Naive thymus-derived CD4-positive, alpha-beta T cell (primary cell): ENCODE measurements around the gene MAT2B. TPM values are rescaled to one million over a fixed set of nuclear protein-coding genes. Genes with fewer than 3 reads are reported as not detected.

Source experiments
- ATAC-seq: fragments of 150-1000 bp; cut with Tn5 transposase; 2 replicates; pipeline ENCODE4 v1.10.0; 2021; ENCODE audit warnings: mild to moderate bottlenecking, moderate library complexity
- CTCF ChIA-PET: fragments of 350-600 bp; sonication (Branson Sonifier 250); formaldehyde crosslinking; loops from one replicate; lab custom pipeline; 2021; ENCODE audit warnings: antibody characterized with exemption; lab: Charles Lee
- POLR2A ChIA-PET: fragments of 350-600 bp; sonication (Branson Sonifier 250); formaldehyde crosslinking; loops from one replicate; lab custom pipeline; 2021; ENCODE audit warnings: antibody characterized with exemption, inconsistent platforms; lab: Charles Lee
- DNase-seq, 9 donors: peaks; one replicate each; pipeline versions ENCODE4 v3.0.0 to v3.0.0-alpha.2; 2020 to 2022; ENCODE audit warnings: mixed read lengths in 1 of 9
- H3K27ac ChIP-seq: one replicate; pipeline ENCODE4 v1.7.0; 2013; ENCODE audit warnings: mild to moderate bottlenecking, low read depth, low read length, moderate library complexity
- H3K27me3 ChIP-seq, 2 donors: one replicate each; pipeline ENCODE4 v1.7.0; 2013; ENCODE audit warnings: low read length in 2 of 2, mild to moderate bottlenecking in 2 of 2, moderate library complexity in 2 of 2; ENCODE audit not compliant: control insufficient read depth in 2 of 2, insufficient read depth in 2 of 2
- H3K36me3 ChIP-seq, 3 experiments: 1 replicate in 2 of 3; 2 replicates in 1 of 3; pipeline ENCODE4 v1.7.0; 2013; ENCODE audit warnings: low read length in 3 of 3, mild to moderate bottlenecking in 3 of 3, moderate library complexity in 1 of 3; ENCODE audit not compliant: insufficient read depth in 3 of 3, control insufficient read depth in 2 of 3
- H3K4me1 ChIP-seq, 2 donors: one replicate each; pipeline ENCODE4 v1.7.0; 2013; ENCODE audit warnings: low read length in 2 of 2, mild to moderate bottlenecking in 2 of 2, moderate library complexity in 1 of 2; ENCODE audit not compliant: control insufficient read depth in 2 of 2, insufficient read depth in 2 of 2
- H3K4me3 ChIP-seq: 2 replicates; pipeline ENCODE4 v1.7.0; 2013; ENCODE audit warnings: mild to moderate bottlenecking, low read length
- H3K9me3 ChIP-seq, 3 experiments: 1 replicate in 2 of 3; 2 replicates in 1 of 3; pipeline ENCODE4 v1.7.0; 2013; ENCODE audit warnings: low read length in 3 of 3; ENCODE audit not compliant: control insufficient read depth in 2 of 3
- H3K27ac Mint-ChIP-seq, 9 donors: one replicate each; pipeline ENCODE4 v1.8.0; 2020 to 2022; ENCODE audit warnings: mixed read lengths in 9 of 9, mild to moderate bottlenecking in 8 of 9, moderate library complexity in 5 of 9, inconsistent platforms in 2 of 9
- H3K27me3 Mint-ChIP-seq, 5 donors: one replicate each; pipeline ENCODE4 v1.8.0; 2021 to 2022; ENCODE audit warnings: mixed read lengths in 5 of 5, mild to moderate bottlenecking in 1 of 5
- H3K36me3 Mint-ChIP-seq, 5 donors: one replicate each; pipeline ENCODE4 v1.8.0; 2020 to 2022; ENCODE audit warnings: mixed read lengths in 5 of 5, mild to moderate bottlenecking in 3 of 5, inconsistent platforms in 1 of 5
- H3K4me1 Mint-ChIP-seq, 7 donors: one replicate each; pipeline ENCODE4 v1.8.0; 2020 to 2022; ENCODE audit warnings: mixed read lengths in 7 of 7, mild to moderate bottlenecking in 3 of 7, inconsistent platforms in 1 of 7
- H3K4me3 Mint-ChIP-seq, 10 donors: one replicate each; pipeline ENCODE4 v1.8.0; 2020 to 2022; ENCODE audit warnings: mild to moderate bottlenecking in 10 of 10, mixed read lengths in 10 of 10, moderate library complexity in 6 of 10, inconsistent platforms in 2 of 10
- H3K9me3 Mint-ChIP-seq, 11 donors: one replicate each; pipeline ENCODE4 v1.8.0; 2020 to 2022; ENCODE audit warnings: mixed read lengths in 11 of 11, mild to moderate bottlenecking in 4 of 11, inconsistent platforms in 1 of 11, moderate library complexity in 1 of 11
- intact Hi-C, 2 donors: fragments of 100-400 bp; cut with micrococcal nuclease; formaldehyde crosslinking; loops; one replicate each; pipeline ENCODE4 v1.15.1; 2023
- polyA plus RNA-seq, 2 donors: library from polyadenylated mRNA; unstranded; fragments of 300-500 nt; fragmentation: Illumina TruSeq; gene quantifications; one replicate each; pipeline ENCODE4 v1.2.3, GENCODE V29; 2021
- total RNA-seq, 6 experiments: library from RNA in 5 of 6; stranded (reverse) in 5 of 6; gene quantifications; 1 replicate in 5 of 6; 2 replicates in 1 of 6; pipeline ENCODE4 v1.2.3 and lab custom pipeline; 2021 to 2026

The MAT2B gene
- total RNA-seq (100 to 1,000 TPM in 3 of 5 experiments, 10 to 100 TPM in 2; 47.7 to 127 (median 112) TPM), polyA plus RNA-seq (100 to 1,000 TPM; 231 to 322 TPM), total RNA-seq (lab: John Stamatoyannopoulos, UW) (61.6 reads per million, percentile 75 among the genes with 10 or more reads in this experiment)

GRCh38 chr5:163505368-163506094, at the start of gene MAT2B:
Gene MAT2B, plus strand, starts transcription at chr5:163505619. Its CDS starts 68 bp downstream, at chr5:163505687.
- Histone ChIP-seq H3K36me3 (no peaks in the 10 kb centered on the region), H3K27me3 (no peaks in the 10 kb centered on the region), H3K9me3 (no peaks in the 10 kb centered on the region), H3K27ac (peak within 1 kb of the TSS; percentile 93), H3K4me3 (peak within 1 kb of the TSS; percentile 85), H3K4me1 (peaks cover 31 to 37% of the 10 kb centered on the region in 2 donors)
- Mint-ChIP-seq H3K36me3 (peaks cover 0 to 6% (median 4%) of the 10 kb centered on the region in 5 donors), H3K4me1 (peaks cover 29 to 57% (median 48%) of the 10 kb centered on the region in 7 donors), H3K27me3 (peaks cover 0 to 6% (median 0%) of the 10 kb centered on the region in 5 donors), H3K27ac (peak within 1 kb of the TSS; percentile 97 to 100 (median 99)), H3K4me3 (peak within 1 kb of the TSS; percentile 84 to 99 (median 98)), H3K9me3 (no peaks in the 10 kb centered on the region)
- ATAC-seq (peak; percentile 95), DNase-seq (peak; percentile 93 to 97 (median 95))
- ChIA-PET POLR2A (interaction anchor here (0.8 to 9.6 kb wide), 16 partner anchors 8 to 70 kb away, joined by 3 to 238 read pairs (median 4); partner anchors contain the start of genes CCNG1, HMMR and NUDCD2), CTCF (interaction anchor here (0.7 to 2.1 kb wide), 4 partner anchors 31 to 45 kb away, joined by 4 to 6 read pairs (median 4); partner anchors contain the start of genes HMMR and NUDCD2)
- intact Hi-C loops, result loop anchor here (1.0 kb wide), 5 partner anchors 13 to 68 kb away; partner anchors contain the start of genes CCNG1 (in 2 of the 2), HMMR (in 2 of the 2) and NUDCD2 (in 2 of the 2)

DNA sequence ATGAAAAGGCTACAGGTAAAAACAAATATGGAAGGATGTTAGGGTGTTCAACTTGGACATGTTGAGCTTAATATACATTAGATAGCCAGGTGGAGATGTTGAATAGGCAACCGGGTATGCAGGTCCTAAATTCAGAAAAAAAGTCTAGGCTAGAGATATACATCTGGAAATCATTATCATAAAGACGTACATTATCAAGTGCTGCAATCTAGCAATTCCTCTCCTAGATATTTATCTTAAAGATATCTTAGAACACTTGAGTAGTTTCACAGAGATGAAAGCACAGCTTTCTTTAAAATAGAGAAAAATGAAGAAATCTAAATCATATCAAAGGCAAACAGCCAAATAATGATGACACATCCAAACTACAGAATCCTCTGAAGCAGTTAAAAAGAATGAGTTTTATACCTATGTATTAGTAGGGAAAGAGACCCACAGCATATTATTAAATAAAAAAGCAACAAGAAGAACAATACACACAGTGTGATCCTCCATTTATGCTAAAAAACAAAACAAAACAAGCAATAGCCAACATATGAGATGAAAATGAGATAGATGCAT, 49.3 kb upstream of the MAT2B start:
- no peaks in the 10 kb centered on the region for H3K27me3 ChIP-seq
- CTCF ChIA-PET, result no interaction called here
- no peaks in the 10 kb centered on the region for H3K9me3 ChIP-seq
- peaks cover 5 to 12% of the 10 kb centered on the region in 2 donors for H3K4me1 ChIP-seq
- H3K27me3 Mint-ChIP-seq, result no peaks in the 10 kb centered on the region
- no peak overlapping the region for H3K27ac ChIP-seq
- ATAC-seq (no peak), DNase-seq (no peak)
- no peak overlapping the region for H3K4me3 ChIP-seq
- H3K4me3 Mint-ChIP-seq, result peak overlapping the region in 2 of 10 donors; percentile 5 to 47
- intact Hi-C loops, result loop anchor here in 1 of 2 donors (1.0 kb wide), 1 partner anchor 9 kb away; no protein-coding TSS in a partner anchor
- peaks cover 9 to 30% (median 23%) of the 10 kb centered on the region in 5 donors for H3K36me3 Mint-ChIP-seq
- H3K9me3 Mint-ChIP-seq, result peaks cover 0 to 6% (median 0%) of the 10 kb centered on the region in 11 donors
- H3K27ac Mint-ChIP-seq, result peak overlapping the region in 5 of 9 donors; percentile 21 to 53 (median 41)
- H3K4me1 Mint-ChIP-seq, result peaks cover 19 to 56% (median 47%) of the 10 kb centered on the region in 7 donors
- POLR2A ChIA-PET, result interaction anchor here (1.5 to 9.7 kb wide), 2 partner anchors 19 to 50 kb away, joined by 6 to 238 read pairs; partner anchors contain the start of genes CCNG1 and MAT2B
- H3K36me3 ChIP-seq, result peaks cover 0 to 20% (median 11%) of the 10 kb centered on the region in 3 experiments

DNA sequence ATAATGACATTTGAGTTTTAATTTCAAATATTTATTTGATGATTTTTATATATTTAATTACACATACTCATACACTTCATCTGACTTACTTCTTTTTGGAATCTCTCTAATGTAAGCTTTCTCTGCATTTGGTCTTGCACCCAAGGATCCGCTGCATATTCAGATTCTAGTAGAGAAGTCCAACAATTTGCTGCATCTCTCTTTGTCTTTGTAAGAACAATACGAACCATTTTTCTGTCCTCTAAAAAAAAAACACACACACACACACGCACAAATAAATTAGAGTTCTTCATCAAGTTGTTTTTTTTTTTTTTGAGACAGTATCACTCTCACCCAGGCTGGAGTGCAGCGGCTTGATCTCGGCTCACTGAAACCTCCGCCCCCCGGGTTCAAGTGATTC, 48.6 kb upstream of the MAT2B start:
- Mint-ChIP-seq H3K36me3 (peaks cover 9 to 26% (median 23%) of the 10 kb centered on the region in 5 donors), H3K9me3 (peaks cover 0 to 6% (median 0%) of the 10 kb centered on the region in 11 donors), H3K4me3 (peak overlapping the region in 3 of 10 donors; percentile 21 to 47 (median 38)), H3K4me1 (peaks cover 19 to 63% (median 51%) of the 10 kb centered on the region in 7 donors), H3K27ac (peak overlapping the region in 1 of 9 donors; percentile 31), H3K27me3 (no peaks in the 10 kb centered on the region)
- H3K27ac ChIP-seq, result no peak overlapping the region
- ChIA-PET CTCF (interaction anchor here (1.9 kb wide), 1 partner anchor 19 kb away, joined by 7 read pairs; the partner anchor contains the start of gene CCNG1), POLR2A (interaction anchor here (0.6 to 9.7 kb wide), 3 partner anchors 19 to 66 kb away, joined by 3 to 238 read pairs (median 6); partner anchors contain the start of genes CCNG1 and MAT2B)
- no peak overlapping the region for H3K4me3 ChIP-seq
- no peaks in the 10 kb centered on the region for H3K27me3 ChIP-seq
- peaks cover 8 to 12% of the 10 kb centered on the region in 2 donors for H3K4me1 ChIP-seq
- intact Hi-C loops, result loop anchor here in 1 of 2 donors (1.0 kb wide), 1 partner anchor 10 kb away; no protein-coding TSS in a partner anchor
- peaks cover 0 to 18% (median 11%) of the 10 kb centered on the region in 3 experiments for H3K36me3 ChIP-seq
- DNase-seq (no peak), ATAC-seq (no peak)
- H3K9me3 ChIP-seq, result no peaks in the 10 kb centered on the region

GRCh38 chr5:163458778-163459385, 46.5 kb upstream of the MAT2B start:
- peak overlapping the region; percentile 99 to 100 (median 99) for H3K27ac Mint-ChIP-seq
- no peaks in the 10 kb centered on the region for H3K27me3 Mint-ChIP-seq
- peaks cover 21 to 66% (median 58%) of the 10 kb centered on the region in 7 donors for H3K4me1 Mint-ChIP-seq
- POLR2A ChIA-PET, result interaction anchor here (0.8 to 9.7 kb wide), 11 partner anchors 8 to 58 kb away, joined by 3 to 238 read pairs (median 6); partner anchors contain the start of genes CCNG1 and MAT2B
- no peak for DNase-seq
- H3K9me3 Mint-ChIP-seq, result peaks cover 0 to 6% (median 0%) of the 10 kb centered on the region in 11 donors
- CTCF ChIA-PET, result interaction anchor here (0.9 to 2.0 kb wide), 5 partner anchors 9 to 50 kb away, joined by 3 to 7 read pairs (median 4); partner anchors contain the start of gene CCNG1
- intact Hi-C loops, result loop anchor here (1.0 kb wide), 2 partner anchors 9 to 10 kb away; no protein-coding TSS in a partner anchor
- H3K27ac ChIP-seq, result peak overlapping the region; percentile 98
- no peaks in the 10 kb centered on the region for H3K27me3 ChIP-seq
- ATAC-seq, result no peak
- peak overlapping the region; percentile 91 for H3K4me3 ChIP-seq
- peak overlapping the region; percentile 90 to 99 (median 97) for H3K4me3 Mint-ChIP-seq
- no peaks in the 10 kb centered on the region for H3K9me3 ChIP-seq
- peaks cover 8 to 23% of the 10 kb centered on the region in 2 donors for H3K4me1 ChIP-seq
- H3K36me3 ChIP-seq, result peaks cover 0 to 13% (median 7%) of the 10 kb centered on the region in 3 experiments
- H3K36me3 Mint-ChIP-seq, result peaks cover 9 to 23% (median 21%) of the 10 kb centered on the region in 5 donors

GRCh38 chr5:163459462-163459818, 46.0 kb upstream of the MAT2B start:
- no peaks in the 10 kb centered on the region for H3K27me3 Mint-ChIP-seq
- Histone ChIP-seq H3K9me3 (no peaks in the 10 kb centered on the region), H3K4me3 (peak overlapping the region; percentile 91), H3K27me3 (no peaks in the 10 kb centered on the region), H3K27ac (peak overlapping the region; percentile 98), H3K36me3 (peaks cover 0 to 13% (median 7%) of the 10 kb centered on the region in 3 experiments), H3K4me1 (peaks cover 8 to 23% of the 10 kb centered on the region in 2 donors)
- peaks cover 9 to 25% (median 21%) of the 10 kb centered on the region in 5 donors for H3K36me3 Mint-ChIP-seq
- intact Hi-C loops, result loop anchor here (1.0 kb wide), 2 partner anchors 9 to 10 kb away; no protein-coding TSS in a partner anchor
- ChIA-PET POLR2A (interaction anchor here (0.6 to 9.7 kb wide), 14 partner anchors 8 to 64 kb away, joined by 3 to 238 read pairs (median 6); partner anchors contain the start of genes CCNG1 and MAT2B), CTCF (interaction anchor here (0.9 to 2.0 kb wide), 5 partner anchors 16 to 51 kb away, joined by 3 to 5 read pairs (median 4); no protein-coding TSS in a partner anchor)
- DNase-seq (peak in 1 of 9 donors; percentile 17), ATAC-seq (no peak)
- peak overlapping the region; percentile 90 to 99 (median 97) for H3K4me3 Mint-ChIP-seq
- peaks cover 0 to 6% (median 0%) of the 10 kb centered on the region in 11 donors for H3K9me3 Mint-ChIP-seq
- H3K4me1 Mint-ChIP-seq, result peaks cover 21 to 66% (median 58%) of the 10 kb centered on the region in 7 donors
- peak overlapping the region; percentile 99 to 100 (median 99) for H3K27ac Mint-ChIP-seq
